Left lung (tissue), 10 donors: Measurements from ENCODE around the gene PDSS2. TPM values are rescaled to one million over a fixed set of nuclear protein-coding genes. Genes with fewer than 3 reads are reported as not detected.

Experiments used
- ATAC-seq: fragments of 200-7000 bp; cut with Tn5 transposase; one replicate; pipeline ENCODE4 v1.9.1; 2020; ENCODE audit warnings: moderate library complexity
- DNase-seq, 4 donors: peaks; one replicate each; pipeline ENCODE4 v3.0.0-alpha.2; 2013 to 2020
- H3K27ac ChIP-seq, 2 donors: fragments of 200-600 bp; sonication (generic) in 1 of 2; one replicate each; pipeline versions ENCODE4 v1.5.0 to v1.8.0; 2020 to 2021
- H3K27me3 ChIP-seq, 2 donors: fragments of 200-600 bp; sonication (generic) in 1 of 2; one replicate each; pipeline versions ENCODE4 v1.5.0 to v1.8.0; 2020 to 2021
- H3K36me3 ChIP-seq, 2 donors: fragments of 200-600 bp; sonication (generic) in 1 of 2; one replicate each; pipeline versions ENCODE4 v1.5.0 to v1.8.0; 2020 to 2021
- H3K4me1 ChIP-seq, 2 donors: fragments of 200-600 bp; one replicate each; pipeline ENCODE4 v1.8.0; 2021
- H3K4me3 ChIP-seq, 2 donors: fragments of 200-600 bp; sonication (generic) in 1 of 2; one replicate each; pipeline versions ENCODE4 v1.5.0 to v1.8.0; 2020 to 2021; ENCODE audit warnings: mild to moderate bottlenecking in 1 of 2
- H3K9me3 ChIP-seq, 2 donors: fragments of 200-600 bp; sonication (generic) in 1 of 2; one replicate each; pipeline versions ENCODE4 v1.5.0 to v1.8.0; 2020 to 2021
- intact Hi-C, 2 donors: fragments of 100-400 bp; cut with DNase I; formaldehyde crosslinking; loops; one replicate each; pipeline versions ENCODE4 v1.11.2 to v1.14.2; 2022
- polyA plus RNA-seq, 6 donors: library from polyadenylated mRNA; unstranded; fragments of 120-200 nt; gene quantifications; one replicate each; pipeline ENCODE4 v1.2.1, GENCODE V29; 2013; ENCODE audit not compliant: insufficient read length in 6 of 6
- total RNA-seq, 2 donors: library from RNA; stranded (reverse); fragmentation: NEBNext Ultra II Directional; extraction: Animal tissue kit (Norgen Biotek cat#: 25700); gene quantifications; one replicate each; pipeline ENCODE4 v1.2.1, GENCODE V29; 2021
- TF ChIP-seq, protein P1 (sequence below), 2 donors: fragments of 200-600 bp; sonication (generic) in 1 of 2; IDR thresholded peaks; one replicate each; pipeline versions ENCODE4 v1.5.0 to v1.8.0; 2021; ENCODE audit warnings: antibody characterized with exemption in 2 of 2
- donor health status: DM: no; HTN: yes; CAD: no.
- donor health status: DM: no; HTN: no; CAD: no.

The PDSS2 gene
- total and polyA plus RNA-seq, 8 donors, result 13.9 to 20.6 (median 16.4) TPM

GRCh38 chr6:107418118-107418517, 41.2 kb downstream of the PDSS2 start:
- TF ChIP-seq, protein P1, sequence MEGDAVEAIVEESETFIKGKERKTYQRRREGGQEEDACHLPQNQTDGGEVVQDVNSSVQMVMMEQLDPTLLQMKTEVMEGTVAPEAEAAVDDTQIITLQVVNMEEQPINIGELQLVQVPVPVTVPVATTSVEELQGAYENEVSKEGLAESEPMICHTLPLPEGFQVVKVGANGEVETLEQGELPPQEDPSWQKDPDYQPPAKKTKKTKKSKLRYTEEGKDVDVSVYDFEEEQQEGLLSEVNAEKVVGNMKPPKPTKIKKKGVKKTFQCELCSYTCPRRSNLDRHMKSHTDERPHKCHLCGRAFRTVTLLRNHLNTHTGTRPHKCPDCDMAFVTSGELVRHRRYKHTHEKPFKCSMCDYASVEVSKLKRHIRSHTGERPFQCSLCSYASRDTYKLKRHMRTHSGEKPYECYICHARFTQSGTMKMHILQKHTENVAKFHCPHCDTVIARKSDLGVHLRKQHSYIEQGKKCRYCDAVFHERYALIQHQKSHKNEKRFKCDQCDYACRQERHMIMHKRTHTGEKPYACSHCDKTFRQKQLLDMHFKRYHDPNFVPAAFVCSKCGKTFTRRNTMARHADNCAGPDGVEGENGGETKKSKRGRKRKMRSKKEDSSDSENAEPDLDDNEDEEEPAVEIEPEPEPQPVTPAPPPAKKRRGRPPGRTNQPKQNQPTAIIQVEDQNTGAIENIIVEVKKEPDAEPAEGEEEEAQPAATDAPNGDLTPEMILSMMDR (IDR thresholded peaks at IDR 0.05), result no peak
- ATAC-seq, result peak; percentile 26

DNA sequence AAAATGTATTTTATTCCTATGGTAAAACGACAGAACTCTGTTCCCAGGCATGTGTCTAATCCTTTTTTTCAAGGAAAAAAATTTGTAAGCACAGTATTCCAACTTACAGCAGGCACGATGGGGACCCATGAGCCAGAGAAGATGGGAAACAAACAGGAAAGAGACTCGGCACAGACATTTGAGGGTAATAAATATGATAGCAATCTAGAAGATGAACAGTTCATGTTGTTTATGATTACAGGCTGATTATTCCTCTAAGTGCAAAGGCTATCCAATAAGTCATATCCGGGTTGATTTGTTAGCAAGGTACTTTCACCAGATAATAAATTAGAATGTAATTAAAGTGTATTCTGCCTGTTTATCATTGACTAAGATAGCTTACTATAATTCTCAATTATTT, 43.2 kb downstream of the PDSS2 start:
- Histone ChIP-seq H3K27ac (no peak overlapping the region), H3K9me3 (no peaks in the 10 kb centered on the region), H3K4me1 (peaks cover 0 to 9% of the 10 kb centered on the region in 2 donors), H3K36me3 (no peaks in the 10 kb centered on the region), H3K4me3 (no peak overlapping the region), H3K27me3 (no peaks in the 10 kb centered on the region)
- intact Hi-C loops, result no loop called here
- TF ChIP-seq, protein P1 (IDR thresholded peaks at IDR 0.05), result no peak
- ATAC-seq (no peak), DNase-seq (no peak)

More at GRCh38 chr6:107418118-107418517, 41.2 kb downstream of the PDSS2 start:
- H3K4me1 ChIP-seq, result peaks cover 0 to 9% of the 10 kb centered on the region in 2 donors
- H3K4me3 ChIP-seq, result no peak overlapping the region
- no peaks in the 10 kb centered on the region for H3K27me3 ChIP-seq
- H3K36me3 ChIP-seq, result no peaks in the 10 kb centered on the region
- DNase-seq, result no peak
- no peak overlapping the region for H3K27ac ChIP-seq
- intact Hi-C loops, result no loop called here
- H3K9me3 ChIP-seq, result no peaks in the 10 kb centered on the region

DNA sequence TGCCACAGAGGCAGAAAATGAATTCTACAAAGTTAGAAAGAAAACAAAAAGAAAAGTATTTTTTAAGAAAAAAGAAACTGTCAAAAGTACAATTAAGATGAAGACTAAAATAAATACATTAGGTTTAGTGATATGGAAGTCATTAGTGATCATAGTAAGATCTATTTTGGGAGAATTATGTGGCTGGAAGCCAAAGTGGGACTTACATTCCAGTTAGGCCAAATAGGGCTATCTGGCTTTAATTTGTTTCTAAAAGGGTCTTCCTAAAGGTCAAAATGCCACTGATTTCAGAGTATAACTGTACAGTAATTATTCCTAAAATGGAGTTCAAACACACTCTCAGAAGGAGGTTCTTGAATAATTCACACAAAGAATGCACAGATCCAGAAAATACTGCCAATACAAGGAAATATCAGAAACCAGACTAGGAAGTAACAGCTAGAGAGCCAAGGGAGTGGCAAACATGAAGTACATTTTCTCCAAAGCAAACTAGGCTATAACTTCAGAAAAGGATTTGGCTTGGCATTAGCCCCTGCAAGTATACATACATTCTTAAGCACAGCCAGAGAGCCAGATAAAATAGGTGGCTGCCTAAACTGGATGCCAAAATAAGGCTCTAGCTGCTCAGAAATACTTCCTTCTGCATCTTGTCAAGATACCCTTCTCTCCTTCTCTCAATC, 45.3 kb downstream of the PDSS2 start:
- intact Hi-C loops, result no loop called here
- H3K27ac ChIP-seq, result no peak overlapping the region
- H3K9me3 ChIP-seq, result no peaks in the 10 kb centered on the region
- no peaks in the 10 kb centered on the region for H3K27me3 ChIP-seq
- DNase-seq (no peak), ATAC-seq (peak; percentile 65)
- TF ChIP-seq, protein P1 (IDR thresholded peaks at IDR 0.05), result no peak
- H3K4me1 ChIP-seq, result peaks cover 0 to 9% of the 10 kb centered on the region in 2 donors
- no peaks in the 10 kb centered on the region for H3K36me3 ChIP-seq
- no peak overlapping the region for H3K4me3 ChIP-seq

GRCh38 chr6:107411161-107411560, 48.2 kb downstream of the PDSS2 start:
- DNase-seq, result no peak
- no peaks in the 10 kb centered on the region for H3K9me3 ChIP-seq
- TF ChIP-seq, protein P1 (IDR thresholded peaks at IDR 0.05), result no peak
- H3K4me1 ChIP-seq, result peaks cover 0 to 9% of the 10 kb centered on the region in 2 donors
- H3K27ac ChIP-seq, result no peak overlapping the region
- no peak for ATAC-seq
- no peak overlapping the region for H3K4me3 ChIP-seq
- H3K27me3 ChIP-seq, result no peaks in the 10 kb centered on the region
- no peaks in the 10 kb centered on the region for H3K36me3 ChIP-seq
- intact Hi-C loops, result no loop called here

GRCh38 chr6:107409942-107410341, 49.4 kb downstream of the PDSS2 start:
- Histone ChIP-seq H3K27ac (no peak overlapping the region), H3K9me3 (peaks cover 0 to 5% of the 10 kb centered on the region in 2 donors), H3K27me3 (no peaks in the 10 kb centered on the region), H3K4me1 (peaks cover 0 to 9% of the 10 kb centered on the region in 2 donors), H3K4me3 (no peak overlapping the region), H3K36me3 (no peaks in the 10 kb centered on the region)
- TF ChIP-seq, protein P1 (IDR thresholded peaks at IDR 0.05), result no peak
- ATAC-seq (no peak), DNase-seq (no peak)
- intact Hi-C loops, result no loop called here
